A673 (cell line): ENCODE measurements around the gene CDH20.

Source experiments
- CTCF ChIP-seq: fragments of 300-800, 200-600 bp; sonication (generic); conservative IDR thresholded peaks from 2 replicates; pipeline ENCODE4 v1.5.1; 2017; ENCODE audit warnings: low read depth, mild to moderate bottlenecking, antibody characterized with exemption, low read length, moderate library complexity, mixed read lengths
- EZH2 ChIP-seq: fragments of 200-600 bp; sonication (generic); IDR thresholded peaks from 2 replicates; pipeline ENCODE4 v1.6.1; 2017; ENCODE audit warnings: borderline replicate concordance, low read depth, mild to moderate bottlenecking, mixed read lengths, antibody characterized with exemption, low read length; ENCODE audit not compliant: poor library complexity, severe bottlenecking

DNA sequence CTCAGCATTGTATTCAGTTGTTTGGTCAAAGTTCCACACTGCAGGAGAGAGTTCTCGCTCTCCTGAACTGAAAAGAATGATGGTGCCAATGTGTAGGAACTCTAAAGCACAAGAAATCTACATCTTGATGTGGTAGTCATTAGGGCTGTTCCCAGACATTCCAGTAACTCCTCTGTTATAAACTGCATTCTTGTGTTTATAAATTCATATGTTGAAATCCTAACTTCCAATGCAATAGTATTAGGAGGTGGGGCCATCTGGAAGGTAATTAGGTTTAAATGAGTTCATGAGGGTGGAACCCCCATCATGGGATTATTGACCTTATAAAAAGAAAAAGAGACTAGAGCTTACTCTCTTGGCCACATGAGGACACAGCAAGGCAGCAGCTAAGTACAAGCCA lies 239.6 kb downstream of the CDH20 start:
- no peak for TF ChIP-seq CTCF
- TF ChIP-seq EZH2 = no peak
